NB4 (cell line): ENCODE data around the gene EMX1.

Experiments
- DNase-seq: peaks from one replicate; pipeline ENCODE4 v3.0.0; 2010; ENCODE audit warnings: low read depth
- H3K4me3 ChIP-seq: one replicate; pipeline ENCODE4 v1.5.1; 2011; ENCODE audit warnings: mild to moderate bottlenecking, low read depth, low read length, moderate library complexity
- MYC ChIP-seq: IDR thresholded peaks from 2 replicates; pipeline ENCODE4 v1.6.1; 2011; ENCODE audit warnings: low read depth, low read length
- POLR2A ChIP-seq: IDR thresholded peaks from 2 replicates; pipeline ENCODE4 v1.6.1; 2011; ENCODE audit warnings: mild to moderate bottlenecking; ENCODE audit not compliant: insufficient read length; ENCODE audit errors: extremely low read depth
- TF ChIP-seq, protein P1 (sequence below): IDR thresholded peaks from one replicate; pipeline ENCODE4 v1.5.1; 2012; ENCODE audit warnings: low read depth, low read length
- TF ChIP-seq, protein P2 (sequence below): IDR thresholded peaks from 2 replicates; pipeline ENCODE4 v1.6.1; 2011; ENCODE audit warnings: low read depth, low read length

Gene EMX1

DNA sequence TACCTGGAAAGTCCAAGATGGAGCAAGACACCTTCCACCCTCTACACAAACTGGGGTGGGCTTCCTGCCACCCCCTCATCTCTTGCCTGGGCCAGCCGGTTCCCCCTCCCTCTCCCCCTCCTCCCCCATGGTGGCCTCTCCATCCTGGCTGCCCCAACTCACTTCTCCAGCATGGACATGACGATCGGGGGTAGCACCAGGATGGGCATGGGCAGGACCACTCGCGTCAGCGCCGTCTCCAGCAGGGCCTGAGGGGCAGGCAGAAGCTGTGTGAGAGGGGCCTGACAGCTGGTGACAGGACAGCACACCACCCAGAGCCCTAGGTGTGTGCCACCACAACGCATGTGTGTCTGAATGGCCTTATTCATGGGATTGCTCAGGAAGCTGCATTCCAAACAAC lies 51.0 kb downstream of the EMX1 start:
- H3K4me3 ChIP-seq = no peak overlapping the region
- no peak for TF ChIP-seq POLR2A
- TF ChIP-seq, protein P1, sequence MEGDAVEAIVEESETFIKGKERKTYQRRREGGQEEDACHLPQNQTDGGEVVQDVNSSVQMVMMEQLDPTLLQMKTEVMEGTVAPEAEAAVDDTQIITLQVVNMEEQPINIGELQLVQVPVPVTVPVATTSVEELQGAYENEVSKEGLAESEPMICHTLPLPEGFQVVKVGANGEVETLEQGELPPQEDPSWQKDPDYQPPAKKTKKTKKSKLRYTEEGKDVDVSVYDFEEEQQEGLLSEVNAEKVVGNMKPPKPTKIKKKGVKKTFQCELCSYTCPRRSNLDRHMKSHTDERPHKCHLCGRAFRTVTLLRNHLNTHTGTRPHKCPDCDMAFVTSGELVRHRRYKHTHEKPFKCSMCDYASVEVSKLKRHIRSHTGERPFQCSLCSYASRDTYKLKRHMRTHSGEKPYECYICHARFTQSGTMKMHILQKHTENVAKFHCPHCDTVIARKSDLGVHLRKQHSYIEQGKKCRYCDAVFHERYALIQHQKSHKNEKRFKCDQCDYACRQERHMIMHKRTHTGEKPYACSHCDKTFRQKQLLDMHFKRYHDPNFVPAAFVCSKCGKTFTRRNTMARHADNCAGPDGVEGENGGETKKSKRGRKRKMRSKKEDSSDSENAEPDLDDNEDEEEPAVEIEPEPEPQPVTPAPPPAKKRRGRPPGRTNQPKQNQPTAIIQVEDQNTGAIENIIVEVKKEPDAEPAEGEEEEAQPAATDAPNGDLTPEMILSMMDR = no peak
- no peak for DNase-seq

DNA sequence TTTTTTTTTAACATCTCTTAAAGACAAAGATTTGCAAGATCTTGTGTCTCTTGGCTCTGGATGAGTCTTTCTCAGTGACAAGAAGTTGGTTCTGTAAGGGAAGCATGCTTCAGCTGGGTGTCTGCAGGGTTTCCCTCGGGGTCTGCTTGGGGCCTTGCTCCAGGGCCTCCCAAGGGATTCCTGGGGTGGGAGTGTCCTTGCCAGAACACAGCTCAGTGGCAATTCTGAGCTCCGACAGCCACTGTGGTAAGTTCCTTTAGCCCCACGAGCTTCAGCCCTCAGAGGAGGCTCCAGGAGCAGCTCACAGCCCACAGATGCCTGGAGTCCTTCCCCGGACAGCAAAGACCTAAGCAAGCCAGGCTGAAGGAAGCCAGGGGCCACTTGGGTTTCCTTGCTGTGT lies 52.4 kb downstream of the EMX1 start:
- TF ChIP-seq MYC = no peak
- TF ChIP-seq, protein P2, sequence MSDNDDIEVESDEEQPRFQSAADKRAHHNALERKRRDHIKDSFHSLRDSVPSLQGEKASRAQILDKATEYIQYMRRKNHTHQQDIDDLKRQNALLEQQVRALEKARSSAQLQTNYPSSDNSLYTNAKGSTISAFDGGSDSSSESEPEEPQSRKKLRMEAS = no peak
- DNase-seq = peak; percentile 77
- H3K4me3 ChIP-seq = no peak overlapping the region

DNA sequence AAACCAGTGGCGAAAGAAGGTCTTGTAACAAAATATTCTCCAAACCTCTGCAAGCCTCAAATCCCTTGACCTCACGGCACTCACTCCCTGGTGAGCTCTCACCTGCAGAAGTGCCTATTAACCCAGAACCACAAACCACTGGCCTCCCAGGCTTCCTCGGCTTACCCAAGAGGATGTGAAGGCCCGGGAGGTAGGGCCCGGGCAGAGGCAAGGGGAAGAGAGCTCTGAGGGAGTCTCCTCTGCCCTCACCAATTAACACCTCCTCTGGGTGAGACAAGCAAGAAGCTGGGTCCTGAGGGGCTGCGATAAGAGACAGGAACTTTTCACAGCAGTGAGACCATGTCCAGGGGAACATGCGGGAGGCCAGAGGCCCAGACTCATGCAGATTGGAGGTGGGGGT lies 53.7 kb downstream of the EMX1 start:
- H3K4me3 ChIP-seq = no peak overlapping the region
- TF ChIP-seq MYC (no peak), POLR2A (no peak)
- TF ChIP-seq, protein P1 = no peak
- TF ChIP-seq, protein P2 = no peak
- DNase-seq = peak; percentile 70

DNA sequence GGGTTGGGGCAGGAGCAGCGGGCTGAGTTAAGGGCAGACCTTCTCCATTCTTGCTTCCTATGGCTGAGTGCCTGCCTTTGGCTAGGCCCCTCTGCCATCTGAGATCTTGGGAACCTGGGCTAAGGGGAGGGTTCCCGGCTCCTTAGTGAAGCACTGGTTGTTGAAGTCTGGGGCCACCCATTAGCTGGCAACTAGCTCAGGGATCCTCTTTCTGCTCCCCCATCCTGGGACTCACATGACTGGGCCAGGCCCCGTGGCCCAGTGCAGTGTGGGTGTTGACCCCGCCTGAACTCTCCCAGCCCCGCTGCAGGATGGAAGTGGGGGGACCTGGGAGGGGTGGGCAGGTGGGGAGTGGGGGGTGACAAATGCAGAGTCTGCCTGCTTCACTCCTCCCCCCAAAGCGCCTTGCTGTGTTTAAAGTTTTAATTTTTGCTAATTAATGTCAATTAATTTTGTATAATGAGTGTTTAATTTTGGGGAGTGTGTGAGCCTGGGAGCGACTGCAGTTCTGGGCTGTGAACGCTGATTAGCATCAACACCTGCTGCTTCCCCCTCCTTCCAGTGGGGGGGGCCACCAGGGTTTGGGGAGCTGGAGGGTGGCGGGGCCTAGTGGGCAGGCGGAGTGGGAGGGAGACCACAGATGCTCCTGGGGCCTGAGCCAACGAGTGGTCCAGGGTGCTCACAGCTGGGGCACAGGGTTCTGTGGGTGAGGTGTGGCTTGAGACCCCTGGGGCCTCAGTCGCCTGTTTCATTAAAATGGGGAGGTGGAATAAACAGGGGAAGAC lies 55.2 kb downstream of the EMX1 start:
- no peak for TF ChIP-seq POLR2A
- TF ChIP-seq, protein P1 = no peak
- no peak for TF ChIP-seq MYC
- TF ChIP-seq, protein P2 = no peak
- DNase-seq = no peak
- H3K4me3 ChIP-seq = no peak overlapping the region

DNA sequence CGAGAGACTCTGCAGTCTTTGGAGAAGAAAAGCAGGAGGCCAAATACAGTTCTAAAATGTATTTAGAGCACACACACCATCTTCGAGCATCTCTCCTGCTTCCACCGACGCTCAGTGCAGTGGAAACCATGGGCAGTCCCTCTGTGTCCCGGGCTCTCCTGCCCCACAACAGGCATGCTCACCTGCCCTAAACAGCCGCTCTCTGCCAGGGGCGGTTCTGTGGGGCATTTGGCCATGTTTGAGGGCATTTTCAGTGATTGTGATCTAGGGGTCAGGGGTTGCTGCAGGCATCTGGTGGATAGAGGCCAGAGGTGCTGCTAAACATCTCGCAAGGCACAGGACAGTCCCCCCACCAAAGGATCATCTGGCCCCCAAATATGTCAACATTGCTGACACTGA lies 55.8 kb downstream of the EMX1 start:
- DNase-seq = no peak
- TF ChIP-seq, protein P1 = no peak
- TF ChIP-seq POLR2A (no peak), MYC (no peak)
- TF ChIP-seq, protein P2 = no peak
- H3K4me3 ChIP-seq = no peak overlapping the region

DNA sequence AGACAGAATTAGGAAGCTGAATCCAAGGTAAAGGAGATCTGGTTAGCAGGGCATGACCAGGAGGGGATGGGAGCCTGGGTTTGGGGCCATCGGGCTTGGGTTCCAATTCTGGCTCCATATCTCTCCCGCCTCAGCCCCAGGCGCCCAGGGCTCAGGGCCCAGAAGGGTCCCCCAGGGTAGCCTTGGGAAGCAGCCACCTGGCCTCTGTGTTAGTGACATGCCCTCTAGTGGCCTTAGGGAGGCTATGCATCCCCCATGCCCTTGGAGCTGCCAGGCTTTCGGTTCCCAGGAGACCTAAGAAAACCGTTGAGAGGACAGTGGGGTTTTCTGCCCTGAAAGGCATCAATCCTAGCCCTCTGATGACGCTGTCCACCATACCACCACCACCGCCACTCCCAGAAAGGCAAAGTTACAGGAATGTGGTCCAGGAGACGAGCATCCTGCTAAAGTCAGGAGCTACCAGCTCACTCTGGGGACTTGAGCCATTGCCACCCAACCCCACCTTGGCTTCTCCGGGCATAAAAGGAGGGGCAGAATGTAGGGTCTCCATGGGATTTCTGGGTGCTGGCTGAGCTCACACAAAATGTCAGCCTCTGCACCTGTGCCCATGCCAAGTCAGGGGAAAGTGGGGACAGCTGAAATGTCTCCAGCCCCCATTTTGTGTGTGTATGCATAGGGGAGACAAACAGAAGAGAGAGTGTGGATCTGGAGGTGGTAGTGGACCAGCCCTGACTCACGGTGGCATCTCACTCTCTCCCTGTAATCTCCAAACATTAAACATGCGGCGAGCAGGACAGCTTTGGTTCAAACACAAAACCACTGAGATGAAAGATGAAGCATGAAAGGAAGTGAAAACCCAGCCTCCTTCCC lies 56.5 kb downstream of the EMX1 start:
- peak; percentile 78 for DNase-seq

More for the DNA sequence above, 56.5 kb downstream of the EMX1 start:
- TF ChIP-seq MYC (no peak), POLR2A (no peak)
- TF ChIP-seq, protein P1 = peak; percentile 96
- TF ChIP-seq, protein P2 = no peak
- H3K4me3 ChIP-seq = no peak overlapping the region
